Kidney (tissue), 14 donors: ENCODE measurements around the gene UGT1A9. TPM values are rescaled to one million over a fixed set of nuclear protein-coding genes. Genes with fewer than 3 reads are reported as not detected.
"Not testable (repeated sequence)": the region's sequence is repeated elsewhere in the genome, so short reads cannot be mapped to it uniquely, and the experiment has no call there.

Experiments
- DNase-seq, 5 donors: peaks; one replicate each; pipeline ENCODE4 v3.0.0-alpha.2; 2013 to 2020
- FAIRE-seq: peaks from 2 replicates; lab custom pipeline; 2012; peaks lifted over from hg19 to GRCh38; lab: Jason Lieb, UNC
- H3K27ac ChIP-seq, 2 donors: one replicate each; pipeline ENCODE4 v1.7.0; 2013; ENCODE audit warnings: low read depth in 2 of 2, low read length in 2 of 2, inconsistent platforms in 1 of 2
- H3K27me3 ChIP-seq: one replicate; pipeline ENCODE4 v1.7.1; 2013; ENCODE audit warnings: low read length, inconsistent platforms; ENCODE audit not compliant: control insufficient read depth, insufficient read depth
- H3K36me3 ChIP-seq, 3 donors: one replicate each; pipeline versions ENCODE4 v1.7.0 to v1.7.1; 2013; ENCODE audit warnings: low read length in 3 of 3, control low read depth in 1 of 3, inconsistent platforms in 1 of 3; ENCODE audit not compliant: insufficient read depth in 3 of 3, control insufficient read depth in 2 of 3
- H3K4me1 ChIP-seq, 3 donors: one replicate each; pipeline versions ENCODE4 v1.7.0 to v1.7.1; 2013; ENCODE audit warnings: low read length in 3 of 3, inconsistent platforms in 1 of 3, low read depth in 1 of 3; ENCODE audit not compliant: control insufficient read depth in 2 of 3, insufficient read depth in 2 of 3
- H3K4me3 ChIP-seq, 3 donors: one replicate each; pipeline versions ENCODE4 v1.7.0 to v1.8.1; 2013; ENCODE audit warnings: low read length in 3 of 3, control low read depth in 1 of 3, inconsistent platforms in 1 of 3
- H3K9ac ChIP-seq, 3 donors: one replicate each; pipeline versions ENCODE4 v1.7.0 to v1.7.1; 2013; ENCODE audit warnings: low read length in 3 of 3, control low read depth in 1 of 3, inconsistent platforms in 1 of 3
- H3K9me3 ChIP-seq, 3 donors: one replicate each; pipeline versions ENCODE4 v1.7.0 to v1.7.1; 2013; ENCODE audit warnings: low read length in 3 of 3, control low read depth in 1 of 3, inconsistent platforms in 1 of 3; ENCODE audit not compliant: control insufficient read depth in 2 of 3, insufficient read depth in 1 of 3
- intact Hi-C: fragments of 100-400 bp; cut with DNase I; formaldehyde crosslinking; loops from one replicate; pipeline ENCODE4 v1.11.1; 2022
- polyA plus RNA-seq: library from polyadenylated mRNA; stranded (reverse); fragments of 350-450 nt; fragmentation: Illumina TruSeq; extraction: RNeasy Lipid Tissue Mini Kit (QIAGEN cat#74804); gene quantifications from one replicate; pipeline ENCODE4 v1.2.3, GENCODE V29; 2014; ENCODE audit warnings: low read depth, low replicate concordance; ENCODE audit not compliant: insufficient read depth
- total RNA-seq: library from RNA; stranded (reverse); fragmentation: NEBNext Ultra II Directional; extraction: Animal tissue kit (Norgen Biotek cat#: 25700); gene quantifications from one replicate; pipeline ENCODE4 v1.2.1, GENCODE V29; 2021
- TF ChIP-seq, protein P1 (sequence below): IDR thresholded peaks from 3 replicates; pipeline ENCODE4 v1.5.1; 2012; ENCODE audit warnings: mild to moderate bottlenecking, moderate library complexity, borderline replicate concordance; ENCODE audit not compliant: insufficient read depth; ENCODE audit errors: extremely low read depth
- donor health status: control.
- donor health status: control.
- donor health status: control.
- donor health status: control.
- donor health status: control.
- donor health status: DM: yes; HTN: yes; CAD: no.
- donor health status: Normal renal cell carcinoma (clear cell type).

Gene UGT1A9
- total and polyA plus RNA-seq, 2 donors from 2014 or later = 1.4 to 414 TPM

DNA sequence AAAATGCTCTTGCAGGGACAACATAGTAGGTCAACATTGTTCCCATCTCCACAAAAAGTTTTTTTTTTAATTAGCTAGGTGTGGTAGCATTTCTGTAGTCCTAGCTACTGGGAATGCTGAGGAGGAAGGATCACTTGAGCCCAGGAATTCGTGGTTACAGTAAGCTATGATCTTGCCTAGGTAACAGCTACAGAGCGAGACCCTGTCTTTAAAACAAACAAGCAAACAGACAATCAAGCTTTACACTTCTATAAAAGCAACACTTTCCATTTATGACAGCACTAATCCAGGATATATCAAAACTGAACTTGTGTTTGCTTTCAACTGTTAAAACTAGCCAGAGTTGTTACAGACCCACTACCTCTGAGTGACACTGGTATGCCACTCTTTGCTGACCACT lies 69.2 kb downstream of the UGT1A9 start:
- intact Hi-C loops = no loop called here
- no peak for FAIRE-seq

DNA sequence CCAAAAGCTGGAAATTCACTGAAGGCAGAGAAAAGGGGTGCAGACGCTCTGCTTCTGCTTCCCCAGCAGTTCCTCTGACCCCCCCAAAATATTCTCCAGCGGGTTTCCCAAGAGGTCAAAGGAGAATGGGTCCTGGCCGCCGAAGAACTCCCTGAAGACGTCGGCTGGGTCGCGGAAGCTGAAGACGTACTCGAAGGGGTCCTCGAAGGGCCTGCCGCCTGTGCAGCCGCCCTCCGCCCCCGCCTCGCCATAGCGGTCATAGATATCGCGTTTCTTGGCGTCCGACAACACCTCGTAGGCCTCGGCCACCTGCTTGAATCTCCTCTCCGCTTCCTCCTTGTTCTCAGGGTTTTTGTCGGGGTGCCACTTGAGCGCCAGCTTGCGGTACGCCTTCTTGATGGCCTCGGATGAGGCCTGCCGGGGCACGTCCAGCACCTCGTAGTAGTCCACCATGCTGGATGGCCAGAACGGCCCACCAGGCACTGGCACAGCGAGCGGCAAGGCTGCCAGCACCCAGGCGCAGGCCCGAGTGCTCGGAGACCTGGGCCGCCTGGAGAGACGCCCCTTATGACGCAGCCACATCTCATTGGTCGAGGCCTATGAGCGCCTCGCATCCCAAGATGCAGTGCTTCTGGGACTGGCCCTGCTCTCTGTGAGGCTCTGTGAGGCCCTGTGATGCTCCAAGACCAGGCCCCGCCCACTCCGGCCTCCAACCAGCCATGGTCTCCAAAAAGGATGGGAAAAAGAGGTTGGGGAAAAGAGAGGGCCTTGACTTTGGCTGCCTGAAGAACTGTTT lies 72.0 kb downstream of the UGT1A9 start:
- Histone ChIP-seq H3K36me3 (peaks cover 0 to 3% (median 0%) of the 10 kb centered on the region in 3 donors), H3K9me3 (no peaks in the 10 kb centered on the region), H3K4me1 (peaks cover 0 to 12% (median 5%) of the 10 kb centered on the region in 3 donors), H3K4me3 (no peak overlapping the region), H3K27ac (no peak overlapping the region), H3K27me3 (no peaks in the 10 kb centered on the region), H3K9ac (no peak overlapping the region)
- peak in 1 of 5 donors; percentile 71 for DNase-seq
- no peak for FAIRE-seq
- intact Hi-C loops = no loop called here
- TF ChIP-seq, protein P1, sequence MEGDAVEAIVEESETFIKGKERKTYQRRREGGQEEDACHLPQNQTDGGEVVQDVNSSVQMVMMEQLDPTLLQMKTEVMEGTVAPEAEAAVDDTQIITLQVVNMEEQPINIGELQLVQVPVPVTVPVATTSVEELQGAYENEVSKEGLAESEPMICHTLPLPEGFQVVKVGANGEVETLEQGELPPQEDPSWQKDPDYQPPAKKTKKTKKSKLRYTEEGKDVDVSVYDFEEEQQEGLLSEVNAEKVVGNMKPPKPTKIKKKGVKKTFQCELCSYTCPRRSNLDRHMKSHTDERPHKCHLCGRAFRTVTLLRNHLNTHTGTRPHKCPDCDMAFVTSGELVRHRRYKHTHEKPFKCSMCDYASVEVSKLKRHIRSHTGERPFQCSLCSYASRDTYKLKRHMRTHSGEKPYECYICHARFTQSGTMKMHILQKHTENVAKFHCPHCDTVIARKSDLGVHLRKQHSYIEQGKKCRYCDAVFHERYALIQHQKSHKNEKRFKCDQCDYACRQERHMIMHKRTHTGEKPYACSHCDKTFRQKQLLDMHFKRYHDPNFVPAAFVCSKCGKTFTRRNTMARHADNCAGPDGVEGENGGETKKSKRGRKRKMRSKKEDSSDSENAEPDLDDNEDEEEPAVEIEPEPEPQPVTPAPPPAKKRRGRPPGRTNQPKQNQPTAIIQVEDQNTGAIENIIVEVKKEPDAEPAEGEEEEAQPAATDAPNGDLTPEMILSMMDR = no peak

More for the DNA sequence above, 69.2 kb downstream of the UGT1A9 start:
- H3K4me1 ChIP-seq = peaks cover 0 to 6% (median 5%) of the 10 kb centered on the region in 3 donors
- no peak for DNase-seq
- H3K36me3 ChIP-seq = peaks cover 0 to 3% (median 0%) of the 10 kb centered on the region in 3 donors
- no peaks in the 10 kb centered on the region for H3K9me3 ChIP-seq
- TF ChIP-seq, protein P1 = no peak
- no peak overlapping the region for H3K9ac ChIP-seq
- H3K27me3 ChIP-seq = no peaks in the 10 kb centered on the region
- H3K27ac ChIP-seq = no peak overlapping the region
- no peak overlapping the region for H3K4me3 ChIP-seq

DNA sequence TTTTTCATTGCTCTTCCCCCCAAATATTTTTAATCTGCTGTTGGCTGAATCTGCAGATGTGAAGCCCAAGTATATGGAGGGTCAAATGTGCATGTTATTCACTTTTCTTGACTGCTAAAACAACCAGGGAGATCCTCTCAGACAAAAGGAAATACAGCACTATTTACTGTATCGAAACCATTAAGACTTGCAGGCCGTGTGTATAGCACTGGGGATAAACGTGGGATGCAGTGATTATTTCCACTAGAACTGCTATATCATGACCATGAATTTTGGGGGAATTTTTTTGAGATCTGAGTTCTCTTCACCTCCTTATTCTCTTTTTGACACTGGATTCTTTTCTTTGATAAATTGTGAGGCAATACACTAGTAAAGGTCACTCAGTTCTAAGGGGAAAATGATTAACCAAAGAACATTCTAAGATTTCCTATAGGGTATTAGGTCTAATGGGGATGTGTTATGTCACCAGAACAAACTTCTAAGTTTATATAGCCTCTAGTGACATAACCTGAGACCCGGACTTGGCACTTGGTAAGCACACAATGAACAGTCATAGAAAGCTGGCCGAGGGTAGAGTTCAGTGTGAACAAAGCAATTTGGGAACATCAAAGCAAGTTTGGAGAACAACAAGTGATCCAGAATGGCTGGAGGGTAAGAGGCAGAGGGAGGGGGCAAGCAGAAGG lies 73.5 kb downstream of the UGT1A9 start:
- peaks cover 0 to 12% (median 3%) of the 10 kb centered on the region in 3 donors for H3K4me1 ChIP-seq
- H3K36me3 ChIP-seq = peaks cover 0 to 3% (median 0%) of the 10 kb centered on the region in 3 donors
- no peaks in the 10 kb centered on the region for H3K27me3 ChIP-seq
- no peaks in the 10 kb centered on the region for H3K9me3 ChIP-seq
- intact Hi-C loops = no loop called here
- H3K27ac ChIP-seq = no peak overlapping the region
- TF ChIP-seq, protein P1 = no peak
- no peak for FAIRE-seq
- DNase-seq = no peak
- H3K9ac ChIP-seq = no peak overlapping the region
- H3K4me3 ChIP-seq = no peak overlapping the region

DNA sequence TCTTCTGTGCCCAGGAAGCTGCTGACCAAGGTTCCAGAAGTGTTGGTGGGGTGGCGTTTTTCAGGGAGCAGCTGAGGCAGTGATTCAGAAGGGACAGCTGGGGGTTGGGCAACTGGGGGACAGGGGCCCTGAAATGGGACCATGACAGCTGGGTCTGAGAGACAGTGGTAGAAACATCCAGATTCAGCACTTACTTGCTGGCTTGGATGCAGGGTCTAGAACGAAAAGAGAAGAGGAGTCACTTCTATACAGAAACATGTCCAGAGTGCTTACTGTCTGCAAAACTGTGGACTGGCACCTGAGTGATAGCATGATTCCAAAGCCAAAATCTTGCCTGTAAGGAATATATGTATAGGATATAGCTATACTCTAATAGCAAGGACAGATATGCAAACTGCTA lies 74.1 kb downstream of the UGT1A9 start:
- H3K4me1 ChIP-seq = peaks cover 0 to 12% (median 3%) of the 10 kb centered on the region in 3 donors
- H3K36me3 ChIP-seq, H3K27ac ChIP-seq, DNase-seq, H3K9ac ChIP-seq, intact Hi-C loops, H3K27me3 ChIP-seq, H3K4me3 ChIP-seq, H3K9me3 ChIP-seq, FAIRE-seq: not testable (repeated sequence)
